IMR-90 (cell line): Measurements from ENCODE around the gene ZFP36L2. TPM values are rescaled to one million over a fixed set of nuclear protein-coding genes. Genes with fewer than 3 reads are reported as not detected.

Experiments used
- ATAC-seq: fragments of 200-7000 bp; cut with Tn5 transposase; 2 replicates; pipeline ENCODE4 v1.9.1; 2020; ENCODE audit warnings: low read depth, mild to moderate bottlenecking, moderate library complexity
- BruUV-seq: library from RNA; stranded (reverse); fragments of 400-500 nt; replicated peaks from 2 replicates; lab custom pipeline; 2021; lab: Mats Ljungman, UMichigan
- CTCF ChIA-PET: fragments of 300-600 bp; formaldehyde crosslinking; extraction: SDS; loops from one replicate; lab custom pipeline; 2021; ENCODE audit warnings: antibody characterized with exemption; lab: Yijun Ruan, JAX
- POLR2A ChIA-PET: fragments of 300-600 bp; sonication (Branson Sonifier 250); formaldehyde crosslinking; loops from one replicate; lab custom pipeline; 2022; ENCODE audit warnings: antibody characterized with exemption; ENCODE audit not compliant: unreplicated experiment; lab: Charles Lee
- DNase-seq: peaks from one replicate; pipeline ENCODE4 v3.0.0; 2013
- H2AFZ ChIP-seq: replicated peaks from 2 replicates; pipeline ENCODE3; 2013; ENCODE audit warnings: low read length, mild to moderate bottlenecking; ENCODE audit not compliant: poor library complexity
- H2AK5ac ChIP-seq: 2 replicates; pipeline ENCODE4 v1.6.1; 2013; ENCODE audit warnings: low read depth, low read length, inconsistent platforms
- H2AK9ac ChIP-seq: replicated peaks from 2 replicates; pipeline ENCODE3; 2013; ENCODE audit warnings: mild to moderate bottlenecking, low read depth, low read length, moderate library complexity; ENCODE audit not compliant: poor library complexity
- H2BK120ac ChIP-seq: 2 replicates; pipeline ENCODE4 v1.6.1; 2013; ENCODE audit warnings: low read depth, low read length, inconsistent platforms
- H2BK15ac ChIP-seq: 3 replicates; pipeline ENCODE4 v1.6.1; 2013; ENCODE audit warnings: low read depth, low read length, inconsistent platforms
- H2BK20ac ChIP-seq: 2 replicates; pipeline ENCODE4 v1.6.1; 2013; ENCODE audit warnings: low read depth, mild to moderate bottlenecking, inconsistent platforms, low read length, moderate library complexity
- H2BK5ac ChIP-seq: 2 replicates; pipeline ENCODE4 v1.6.1; 2013; ENCODE audit warnings: mild to moderate bottlenecking, low read depth, low read length, inconsistent platforms; ENCODE audit not compliant: poor library complexity, severe bottlenecking
- H3K14ac ChIP-seq: replicated peaks from 2 replicates; pipeline ENCODE4 v1.6.1; 2013; ENCODE audit warnings: low read depth, low read length, inconsistent platforms
- H3K18ac ChIP-seq: 2 replicates; pipeline ENCODE4 v1.6.1; 2013; ENCODE audit warnings: low read depth, low read length, control low read depth
- H3K23ac ChIP-seq: 2 replicates; pipeline ENCODE4 v1.6.1; 2013; ENCODE audit warnings: low read depth, low read length, inconsistent platforms
- H3K27ac ChIP-seq: 2 replicates; pipeline ENCODE4 v1.5.1; 2013; ENCODE audit warnings: mild to moderate bottlenecking, control low read depth, low read length; ENCODE audit not compliant: insufficient read depth
- H3K27me3 ChIP-seq: 2 replicates; pipeline ENCODE4 v1.6.1; 2013; ENCODE audit warnings: low read length; ENCODE audit not compliant: control insufficient read depth, insufficient read depth
- H3K36me3 ChIP-seq: 2 replicates; pipeline ENCODE4 v1.6.1; 2013; ENCODE audit warnings: low read length, mixed read lengths; ENCODE audit not compliant: control insufficient read depth, insufficient read depth
- H3K4ac ChIP-seq: 2 replicates; pipeline ENCODE4 v1.6.1; 2013; ENCODE audit warnings: low read depth, low read length, inconsistent platforms
- H3K4me1 ChIP-seq: 2 replicates; pipeline ENCODE4 v1.6.1; 2013; ENCODE audit warnings: low read length, mixed read lengths; ENCODE audit not compliant: control insufficient read depth, insufficient read depth
- H3K4me2 ChIP-seq: 2 replicates; pipeline ENCODE4 v1.6.1; 2013; ENCODE audit warnings: low read depth, mild to moderate bottlenecking, control low read depth, low read length, moderate library complexity
- H3K4me3 ChIP-seq: 2 replicates; pipeline ENCODE4 v1.5.1; 2013; ENCODE audit warnings: low read depth, mild to moderate bottlenecking, control low read depth, low read length, moderate library complexity; ENCODE audit not compliant: insufficient read depth
- H3K56ac ChIP-seq: 2 replicates; pipeline ENCODE4 v1.6.1; 2013; ENCODE audit warnings: low read length, inconsistent platforms; ENCODE audit not compliant: insufficient read depth; ENCODE audit errors: extremely low read depth
- H3K79me1 ChIP-seq, 2 experiments: 2 replicates each; pipeline ENCODE4 v1.6.1; 2013; ENCODE audit warnings: low read length in 2 of 2, inconsistent platforms in 1 of 2, low read depth in 1 of 2
- H3K9ac ChIP-seq: 2 replicates; pipeline ENCODE4 v1.6.1; 2013; ENCODE audit warnings: low read depth, low read length, control low read depth
- H3K9me1 ChIP-seq: 2 replicates; pipeline ENCODE4 v1.6.1; 2013; ENCODE audit warnings: low read length, inconsistent platforms; ENCODE audit not compliant: insufficient read depth
- H3K9me3 ChIP-seq: 2 replicates; pipeline ENCODE4 v1.6.1; 2013; ENCODE audit warnings: low read length; ENCODE audit not compliant: control insufficient read depth, insufficient read depth
- H4K20me1 ChIP-seq: 2 replicates; pipeline ENCODE4 v1.6.1; 2013; ENCODE audit warnings: low read length, inconsistent platforms; ENCODE audit not compliant: insufficient read depth
- H4K5ac ChIP-seq: 2 replicates; pipeline ENCODE4 v1.6.1; 2013; ENCODE audit warnings: mild to moderate bottlenecking, low read depth, low read length, control low read depth
- H4K8ac ChIP-seq, 2 experiments: 2 replicates each; pipeline ENCODE4 v1.6.1; 2013; ENCODE audit warnings: low read depth in 2 of 2, low read length in 2 of 2, control low read depth in 1 of 2, inconsistent platforms in 1 of 2
- H4K91ac ChIP-seq: 2 replicates; pipeline ENCODE4 v1.6.1; 2013; ENCODE audit warnings: low read depth, low read length, inconsistent platforms; ENCODE audit not compliant: insufficient read depth
- BHLHE40 ChIP-seq: fragments of 150-350 bp; IDR thresholded peaks from 2 replicates; pipeline ENCODE4 v1.6.1; 2016; ENCODE audit warnings: mild to moderate bottlenecking, low read depth, low read length
- CEBPB ChIP-seq: IDR thresholded peaks from 2 replicates; pipeline ENCODE4 v1.6.1; 2012; ENCODE audit warnings: low read depth, low read length, improper control_type of control experiment
- CHD1 ChIP-seq: IDR thresholded peaks from 2 replicates; pipeline ENCODE4 v1.6.1; 2012; ENCODE audit warnings: low read depth, low read length, improper control_type of control experiment
- CTCF ChIP-seq: conservative IDR thresholded peaks from 2 replicates; pipeline ENCODE4 v1.5.1; 2012; ENCODE audit warnings: mild to moderate bottlenecking, low read depth, low read length, improper control_type of control experiment
- ELK1 ChIP-seq: fragments of 150-350 bp; IDR thresholded peaks from 2 replicates; pipeline ENCODE4 v1.6.1; 2016; ENCODE audit warnings: low read depth, mild to moderate bottlenecking, low read length, moderate library complexity, borderline replicate concordance
- FOS ChIP-seq: fragments of 150-350 bp; IDR thresholded peaks from 2 replicates; pipeline ENCODE4 v1.6.1; 2016; ENCODE audit warnings: low read depth, low read length
- MAFK ChIP-seq: IDR thresholded peaks from 2 replicates; pipeline ENCODE4 v1.6.1; 2012; ENCODE audit warnings: low read depth, low read length, improper control_type of control experiment
- MAZ ChIP-seq: IDR thresholded peaks from 2 replicates; pipeline ENCODE4 v1.6.1; 2012; ENCODE audit warnings: low read depth, mild to moderate bottlenecking, low read length, improper control_type of control experiment, moderate library complexity, borderline replicate concordance
- MXI1 ChIP-seq: IDR thresholded peaks from 2 replicates; pipeline ENCODE4 v1.6.1; 2012; ENCODE audit warnings: low read depth, mild to moderate bottlenecking, low read length, moderate library complexity, borderline replicate concordance
- NFE2L2 ChIP-seq: fragments of 150-350 bp; IDR thresholded peaks from 2 replicates; pipeline ENCODE4 v1.6.1; 2016; ENCODE audit warnings: low read depth, mild to moderate bottlenecking, low read length
- POLR2A ChIP-seq: IDR thresholded peaks from 2 replicates; pipeline ENCODE4 v1.6.1; 2012; ENCODE audit warnings: mild to moderate bottlenecking, low read depth, low read length
- RAD21 ChIP-seq: IDR thresholded peaks from 2 replicates; pipeline ENCODE4 v1.6.1; 2012; ENCODE audit warnings: low read length, improper control_type of control experiment
- RCOR1 ChIP-seq: IDR thresholded peaks from 2 replicates; pipeline ENCODE4 v1.6.1; 2012; ENCODE audit warnings: mild to moderate bottlenecking, low read length, improper control_type of control experiment; ENCODE audit not compliant: insufficient replicate concordance
- RFX5 ChIP-seq: IDR thresholded peaks from 2 replicates; pipeline ENCODE4 v1.8.0; 2012; ENCODE audit warnings: low read depth, mild to moderate bottlenecking, low read length, moderate library complexity
- SMC3 ChIP-seq: fragments of 150-350 bp; IDR thresholded peaks from 2 replicates; pipeline ENCODE4 v1.6.1; 2016; ENCODE audit warnings: low read depth, mild to moderate bottlenecking, antibody characterized with exemption, low read length, moderate library complexity
- WGBS, 2 experiments: methylation state at CpG; one replicate each; pipeline versions ENCODE4 v1.1.5 to v1.1.7; 2013; ENCODE audit warnings: missing lambda C conversion rate in 2 of 2; ENCODE audit not compliant: insufficient read length in 1 of 2; ENCODE audit errors: extremely low coverage in 2 of 2; 5-methylcytosine and 5-hydroxymethylcytosine counted together
- dilution Hi-C: fragments of 300-500 bp; cut with HindIII; formaldehyde crosslinking; loops from one replicate; pipeline ENCODE4 v1.14.3; 2018; ENCODE audit warnings: low sequenced_read_pairs; ENCODE audit not compliant: unreplicated experiment
- in situ Hi-C: fragments of 300-500 bp; cut with MboI; formaldehyde crosslinking; loops from 3 replicates; pipeline ENCODE4 v1.14.3; 2019; ENCODE audit warnings: low sequenced_read_pairs, inconsistent platforms, mixed read lengths
- intact Hi-C: fragments of 100-400 bp; cut with micrococcal nuclease; formaldehyde crosslinking; loops from 2 replicates; pipeline ENCODE4 v1.10.0; 2022
- polyA plus RNA-seq, 3 experiments: library from polyadenylated mRNA; depleted of rRNA; stranded (reverse); fragments of >200 nt; gene quantifications; 2 replicates each; pipeline ENCODE4 v1.2.3, GENCODE V29; 2012; ENCODE audit warnings: low replicate concordance in 1 of 3
- total RNA-seq: library from RNA; depleted of rRNA; stranded (reverse); fragments of >200 nt; gene quantifications from 2 replicates; pipeline ENCODE4 v1.2.3, GENCODE V29; 2012
- TF ChIP-seq, protein P1 (sequence below): fragments of 150-350 bp; IDR thresholded peaks from 2 replicates; pipeline ENCODE4 v1.6.1; 2017; ENCODE audit warnings: mild to moderate bottlenecking, antibody characterized with exemption, low read length, low read depth

Gene ZFP36L2
- total and polyA plus RNA-seq, 2 of the 4 experiments (the other 2 are of a cell fraction), result 1.8 to 20.1 TPM

DNA sequence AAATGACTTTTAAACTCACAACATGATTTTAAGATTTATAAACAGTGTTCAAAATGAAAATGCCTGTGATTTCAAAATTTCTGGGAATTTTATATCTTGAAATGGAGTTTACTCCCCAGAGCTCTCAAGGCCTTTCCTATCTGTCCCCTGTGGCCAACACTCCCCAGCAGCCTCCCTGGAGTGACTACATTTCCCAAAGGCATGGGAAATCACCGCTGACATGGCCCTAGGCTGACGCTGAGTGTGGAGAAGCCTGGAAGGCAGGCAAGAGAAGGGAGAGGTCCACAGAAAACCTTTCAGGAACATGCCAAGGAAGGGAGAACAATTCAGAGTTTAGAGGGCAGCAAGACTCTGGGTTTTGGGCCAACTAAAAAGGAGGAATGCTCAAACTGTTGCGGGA is 20.2 kb upstream of the ZFP36L2 start:
- H3K9me1 ChIP-seq, result peaks cover 3% of the 10 kb centered on the region
- CTCF ChIA-PET, result no interaction called here
- dilution Hi-C loops, result no loop called here

More for the DNA sequence above, 20.2 kb upstream of the ZFP36L2 start:
- Histone ChIP-seq H4K20me1 (no peaks in the 10 kb centered on the region), H2AK5ac (no peak overlapping the region), H2AFZ (no peak overlapping the region), H3K23ac (no peak overlapping the region), H2AK9ac (no peak overlapping the region), H4K5ac (no peak overlapping the region), H2BK15ac (no peak overlapping the region), H2BK5ac (no peak overlapping the region), H3K4me2 (no peak overlapping the region), H3K79me1 (no peaks in the 10 kb centered on the region), H3K36me3 (no peaks in the 10 kb centered on the region), H3K9me3 (no peaks in the 10 kb centered on the region), H3K4me3 (no peak overlapping the region), H4K91ac (no peak overlapping the region), H2BK20ac (no peak overlapping the region), H3K4ac (no peak overlapping the region; the same call in 1 of the 2 replicates), H3K9ac (no peak overlapping the region), H3K14ac (no peak overlapping the region), H3K18ac (no peak overlapping the region), H3K27me3 (no peaks in the 10 kb centered on the region), H3K4me1 (peaks cover 8% of the 10 kb centered on the region), H3K56ac (no peak overlapping the region), H4K8ac (no peak overlapping the region), H2BK120ac (no peak overlapping the region), H3K27ac (no peak overlapping the region)
- DNase-seq (no peak), ATAC-seq (no peak)
- no TSS peak for BruUV-seq
- 90% methylated on average over 2 of the region's 3 CpGs; no CpG with 5 or more reads in 1 of the 2 experiments for WGBS, 2 experiments
- intact Hi-C loops, result no loop called here
- TF ChIP-seq CHD1 (no peak), CEBPB (no peak), RAD21 (no peak), NFE2L2 (no peak), RFX5 (no peak), CTCF (no peak), POLR2A (no peak), MAFK (no peak), FOS (no peak), RCOR1 (no peak), MXI1 (no peak), ELK1 (no peak), BHLHE40 (no peak), SMC3 (no peak), MAZ (no peak)
- TF ChIP-seq, protein P1, sequence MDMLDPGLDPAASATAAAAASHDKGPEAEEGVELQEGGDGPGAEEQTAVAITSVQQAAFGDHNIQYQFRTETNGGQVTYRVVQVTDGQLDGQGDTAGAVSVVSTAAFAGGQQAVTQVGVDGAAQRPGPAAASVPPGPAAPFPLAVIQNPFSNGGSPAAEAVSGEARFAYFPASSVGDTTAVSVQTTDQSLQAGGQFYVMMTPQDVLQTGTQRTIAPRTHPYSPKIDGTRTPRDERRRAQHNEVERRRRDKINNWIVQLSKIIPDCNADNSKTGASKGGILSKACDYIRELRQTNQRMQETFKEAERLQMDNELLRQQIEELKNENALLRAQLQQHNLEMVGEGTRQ, result no peak
- in situ Hi-C loops, result no loop called here
- POLR2A ChIA-PET, result no interaction called here
